A549 (cell line): ENCODE measurements around the gene NTN4. TPM values are rescaled to one million over a fixed set of nuclear protein-coding genes. Genes with fewer than 3 reads are reported as not detected.

Experiments
- ATAC-seq, 2 experiments: fragments of 200-7000 bp in 1 of 2; fragments of >200 bp in 1 of 2; cut with Nextera tagmentation in 1 of 2; cut with Tn5 transposase in 1 of 2; 3 replicates each; pipeline versions ENCODE4 v1.8.0 to v1.9.1; 2018 to 2020; ENCODE audit warnings: mild to moderate bottlenecking in 1 of 2, moderate library complexity in 1 of 2
- CTCF ChIA-PET: fragments of 300-600 bp; sonication (Branson Sonifier 250); formaldehyde crosslinking; extraction: SDS; loops from one replicate; lab custom pipeline; 2021; ENCODE audit warnings: antibody characterized with exemption, inconsistent platforms; lab: Yijun Ruan, JAX
- POLR2A ChIA-PET: fragments of 350-600 bp; formaldehyde crosslinking; extraction: SDS; loops from one replicate; lab custom pipeline; 2021; ENCODE audit warnings: antibody characterized with exemption, inconsistent platforms; lab: Yijun Ruan, JAX
- DNase-seq, 2 experiments: peaks; one replicate each; pipeline versions ENCODE4 v3.0.0 to v3.0.0-alpha.2; 2011 to 2016; ENCODE audit warnings: low read depth in 1 of 2, low spot score in 1 of 2
- FAIRE-seq: peaks from 2 replicates; lab custom pipeline; 2011; peaks lifted over from hg19 to GRCh38; lab: Jason Lieb, UNC
- H3K27ac ChIP-seq, 2 experiments: fragments of >200 bp; sonication (Bioruptor Twin); formaldehyde crosslinking; 3 replicates each; pipeline ENCODE4 v1.5.1; 2016 to 2017
- H3K4me1 ChIP-seq: fragments of >200 bp; sonication (Bioruptor Twin); formaldehyde crosslinking; 3 replicates; pipeline ENCODE4 v1.6.1; 2016
- H3K4me2 ChIP-seq: fragments of >200 bp; sonication (Bioruptor Twin); formaldehyde crosslinking; 3 replicates; pipeline ENCODE4 v1.6.1; 2016
- H3K4me3 ChIP-seq: fragments of >200 bp; sonication (Bioruptor Twin); formaldehyde crosslinking; 3 replicates; pipeline ENCODE4 v1.5.1; 2016
- H3K9me3 ChIP-seq: fragments of >200 bp; sonication (Bioruptor Twin); formaldehyde crosslinking; 3 replicates; pipeline ENCODE4 v1.6.1; 2016
- CEBPB ChIP-seq, 2 experiments: fragments of >200 bp in 1 of 2; sonication (Bioruptor Twin) in 1 of 2; formaldehyde crosslinking in 1 of 2; IDR thresholded peaks; 2 replicates each; pipeline ENCODE4 v1.6.1; 2012 to 2016
- CHD2 ChIP-seq: fragments of 150-350 bp; IDR thresholded peaks from 2 replicates; pipeline ENCODE4 v1.6.1; 2014; ENCODE audit warnings: low read length; ENCODE audit not compliant: partially characterized antibody
- EHF ChIP-seq: fragments of 250-450 bp; sonication (Bioruptor Pico); IDR thresholded peaks from 2 replicates; pipeline ENCODE4 v1.5.0; 2020; ENCODE audit warnings: mild to moderate bottlenecking
- FOSL2 ChIP-seq, 2 experiments: fragments of 450-650 bp in 1 of 2; fragments of >200 bp in 1 of 2; sonication (Bioruptor Twin) in 1 of 2; formaldehyde crosslinking; IDR thresholded peaks; 2 replicates each; pipeline versions ENCODE4 v1.5.0 to v1.6.1; 2016 to 2020; ENCODE audit warnings: mild to moderate bottlenecking in 1 of 2, moderate library complexity in 1 of 2
- GATA3 ChIP-seq: IDR thresholded peaks from 2 replicates; pipeline ENCODE4 v1.6.1; 2012; ENCODE audit warnings: borderline replicate concordance
- HOXB13 ChIP-seq: fragments of 250-450 bp; sonication (Bioruptor Pico); IDR thresholded peaks from 2 replicates; pipeline ENCODE4 v1.5.0; 2020; ENCODE audit warnings: low read depth, mild to moderate bottlenecking, moderate library complexity
- HOXB5 ChIP-seq: fragments of 250-450 bp; sonication (Bioruptor Pico); IDR thresholded peaks from 2 replicates; pipeline ENCODE4 v1.5.0; 2020; ENCODE audit warnings: mild to moderate bottlenecking, moderate library complexity
- MAZ ChIP-seq: fragments of 150-350 bp; IDR thresholded peaks from 2 replicates; pipeline ENCODE4 v1.6.1; 2014; ENCODE audit warnings: antibody characterized with exemption, low read depth, low read length, borderline replicate concordance
- NFE2L2 ChIP-seq: fragments of 150-350 bp; conservative IDR thresholded peaks from 2 replicates; pipeline ENCODE4 v1.6.1; 2014; ENCODE audit warnings: low read length
- POLR2AphosphoS2 ChIP-seq: conservative IDR thresholded peaks from 2 replicates; pipeline ENCODE4 v1.6.1; 2012; ENCODE audit warnings: low read length, improper control_type of control experiment, inconsistent platforms
- RARB ChIP-seq: fragments of 250-450 bp; sonication (Bioruptor Pico); IDR thresholded peaks from 2 replicates; pipeline ENCODE4 v1.8.0; 2021; ENCODE audit warnings: mild to moderate bottlenecking, moderate library complexity
- SMC3 ChIP-seq: fragments of >200 bp; sonication (Bioruptor Twin); formaldehyde crosslinking; IDR thresholded peaks from 3 replicates; pipeline ENCODE4 v1.6.1; 2018; ENCODE audit warnings: inconsistent platforms
- SREBF2 ChIP-seq: fragments of 450-650 bp; IDR thresholded peaks from 2 replicates; pipeline ENCODE4 v1.6.1; 2014; ENCODE audit warnings: mild to moderate bottlenecking, moderate library complexity
- ZC3H11A ChIP-seq: fragments of 450-650 bp; IDR thresholded peaks from 2 replicates; pipeline ENCODE4 v1.6.1; 2014; ENCODE audit warnings: antibody characterized with exemption, mild to moderate bottlenecking
- WGBS: methylation state at CpG from one replicate; pipeline ENCODE4 v1.1.6; 2017; ENCODE audit errors: missing lambda C conversion rate; 5-methylcytosine and 5-hydroxymethylcytosine counted together
- polyA plus RNA-seq, 4 experiments: library from polyadenylated mRNA; depleted of rRNA in 3 of 4; stranded (reverse); fragments of >200 nt; fragmentation: RNase III in 1 of 4; extraction: RNeasy Plus Mini Kit Qiagen cat#74134 plus additional on column Dnase treatment in 1 of 4; gene quantifications; 2 replicates in 3 of 4; 3 replicates in 1 of 4; pipeline ENCODE4 v1.2.3, GENCODE V29; 2011 to 2017
- TF ChIP-seq, protein P1 (sequence below): fragments of 250-450 bp; sonication (Bioruptor Pico); IDR thresholded peaks from 2 replicates; pipeline ENCODE4 v1.5.0; 2020; ENCODE audit warnings: low read depth, mild to moderate bottlenecking, moderate library complexity
- TF ChIP-seq, protein P2 (sequence below): IDR thresholded peaks from 2 replicates; pipeline ENCODE4 v1.6.1; 2012
- TF ChIP-seq, protein P3 (sequence below): fragments of >200 bp; sonication (Bioruptor Twin); formaldehyde crosslinking; IDR thresholded peaks from 3 replicates; pipeline ENCODE4 v1.6.1; 2016
- TF ChIP-seq, protein P4 (sequence below): fragments of >200 bp; sonication (Bioruptor Twin); formaldehyde crosslinking; IDR thresholded peaks from 3 replicates; pipeline ENCODE4 v1.5.1; 2016
- TF ChIP-seq, protein P5 (sequence below): fragments of 250-450 bp; sonication (Bioruptor Pico); IDR thresholded peaks from 2 replicates; pipeline ENCODE4 v1.5.0; 2021; ENCODE audit warnings: mild to moderate bottlenecking, moderate library complexity, borderline replicate concordance

NTN4 gene
- polyA plus RNA-seq, 2 of the 4 experiments (the other 2 are of a cell fraction) = 37.3 to 132 TPM

DNA sequence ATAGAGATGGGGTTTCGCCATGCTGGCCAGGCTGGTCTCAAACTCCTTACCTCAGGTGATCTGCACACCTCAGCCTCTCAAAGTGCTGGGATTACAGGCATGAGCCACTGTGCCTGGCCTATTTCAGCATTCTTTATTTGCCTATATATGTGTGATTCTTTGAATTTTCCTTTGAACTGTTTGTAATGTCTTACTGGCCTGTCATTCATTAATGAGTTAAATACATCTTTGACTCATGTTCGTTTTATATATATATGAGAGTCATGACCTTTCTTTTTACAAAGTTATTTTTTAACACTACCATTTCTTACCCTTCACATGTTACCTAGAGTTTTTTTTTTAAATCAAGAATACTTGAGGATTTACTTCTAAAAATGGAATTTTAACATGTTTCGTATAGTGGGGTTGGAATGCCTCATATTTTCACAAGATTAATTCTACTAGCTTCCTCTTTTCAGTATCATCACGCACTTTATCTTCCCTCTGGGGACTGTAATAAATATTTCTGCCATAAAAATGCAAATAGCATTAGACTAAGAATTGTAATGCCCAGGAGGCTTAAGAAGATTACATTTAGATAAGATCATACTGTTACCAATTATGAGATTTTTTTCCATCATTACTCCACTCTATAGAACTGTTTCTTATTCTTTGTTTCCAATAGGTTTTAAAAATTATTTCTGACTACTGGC, 66.7 kb downstream of the NTN4 start:
- DNase-seq (peak in 1 of 2 experiments; percentile 23), FAIRE-seq (peak; percentile 88)
- H3K4me3 ChIP-seq = no peak overlapping the region
- peaks cover 53% of the 10 kb centered on the region for H3K4me1 ChIP-seq
- H3K4me2 ChIP-seq = peak overlapping the region; percentile 44
- 52% methylated on average over 4 of the region's 4 CpGs for WGBS
- peaks cover 25% of the 10 kb centered on the region for H3K9me3 ChIP-seq
- peak overlapping the region; percentile 29 to 67; a peak in 4 of 6 replicates for H3K27ac ChIP-seq
- TF ChIP-seq MAZ = no peak
- TF ChIP-seq NFE2L2 = no peak
- TF ChIP-seq, protein P1, sequence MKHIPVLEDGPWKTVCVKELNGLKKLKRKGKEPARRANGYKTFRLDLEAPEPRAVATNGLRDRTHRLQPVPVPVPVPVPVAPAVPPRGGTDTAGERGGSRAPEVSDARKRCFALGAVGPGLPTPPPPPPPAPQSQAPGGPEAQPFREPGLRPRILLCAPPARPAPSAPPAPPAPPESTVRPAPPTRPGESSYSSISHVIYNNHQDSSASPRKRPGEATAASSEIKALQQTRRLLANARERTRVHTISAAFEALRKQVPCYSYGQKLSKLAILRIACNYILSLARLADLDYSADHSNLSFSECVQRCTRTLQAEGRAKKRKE = no peak
- TF ChIP-seq EHF (CRISPR knock-in tag) = no peak
- TF ChIP-seq, protein P2, sequence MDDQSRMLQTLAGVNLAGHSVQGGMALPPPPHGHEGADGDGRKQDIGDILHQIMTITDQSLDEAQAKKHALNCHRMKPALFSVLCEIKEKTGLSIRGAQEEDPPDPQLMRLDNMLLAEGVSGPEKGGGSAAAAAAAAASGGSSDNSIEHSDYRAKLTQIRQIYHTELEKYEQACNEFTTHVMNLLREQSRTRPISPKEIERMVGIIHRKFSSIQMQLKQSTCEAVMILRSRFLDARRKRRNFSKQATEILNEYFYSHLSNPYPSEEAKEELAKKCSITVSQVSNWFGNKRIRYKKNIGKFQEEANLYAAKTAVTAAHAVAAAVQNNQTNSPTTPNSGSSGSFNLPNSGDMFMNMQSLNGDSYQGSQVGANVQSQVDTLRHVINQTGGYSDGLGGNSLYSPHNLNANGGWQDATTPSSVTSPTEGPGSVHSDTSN = no peak
- TF ChIP-seq CEBPB (IDR thresholded peaks at IDR 0.05) = peak in 1 of 2 experiments; percentile 19; a peak in 1 of 4 replicates
- no peak for TF ChIP-seq GATA3
- TF ChIP-seq FOSL2 (IDR thresholded peaks at IDR 0.05) = no peak
- TF ChIP-seq FOSL2 (CRISPR knock-in tag; IDR thresholded peaks at IDR 0.05) = peak; percentile 34; the same call in 1 of the 2 replicates
- TF ChIP-seq HOXB13 (CRISPR knock-in tag) = no peak
- TF ChIP-seq RARB = no peak
- no peak for TF ChIP-seq HOXB5 (CRISPR knock-in tag)
- TF ChIP-seq, all 56 proteins: peak for 2
- ATAC-seq = peak in 1 of 2 experiments; percentile 42; a peak in 2 of 6 replicates
- ChIA-PET POLR2A (no interaction called here), CTCF (interaction anchor here (1.9 kb wide), 1 partner anchor 153 kb away, joined by 3 read pairs; no protein-coding TSS in a partner anchor)

DNA sequence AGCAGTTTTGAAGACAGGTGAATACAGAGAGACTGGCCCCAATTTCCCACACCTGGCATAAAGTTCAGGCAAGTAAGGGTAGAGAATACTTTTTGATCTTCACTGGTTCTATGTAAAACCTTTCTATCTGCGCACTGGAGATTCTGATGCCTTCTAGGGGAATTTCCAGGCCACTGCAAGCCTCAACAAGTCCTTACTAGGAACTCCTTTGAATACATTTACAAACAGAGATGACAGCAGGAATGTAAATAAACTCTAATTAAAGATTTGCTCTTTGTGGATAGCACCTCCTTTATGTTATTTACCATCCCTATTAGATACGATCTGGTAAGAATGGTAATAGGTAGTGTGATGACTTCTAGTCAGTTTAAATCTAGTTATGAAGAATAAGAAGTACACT, 69.2 kb downstream of the NTN4 start:
- Histone ChIP-seq H3K4me2 (no peak overlapping the region), H3K4me3 (no peak overlapping the region), H3K9me3 (peaks cover 3% of the 10 kb centered on the region), H3K27ac (peak overlapping the region in 1 of 2 experiments; percentile 10; a peak in 1 of 6 replicates), H3K4me1 (peaks cover 65% of the 10 kb centered on the region)
- peak in 1 of 2 experiments; percentile 53 for DNase-seq
- CTCF ChIA-PET = interaction anchor here (0.8 to 1.2 kb wide), 3 partner anchors 8 to 138 kb away, joined by 3 read pairs; no protein-coding TSS in a partner anchor
- 58% methylated on average over 2 of the region's 2 CpGs for WGBS
- peak; percentile 59 to 71; a peak in 4 of 6 replicates for ATAC-seq
- TF ChIP-seq ZC3H11A = no peak
- no peak for TF ChIP-seq POLR2AphosphoS2
- TF ChIP-seq, protein P2 = no peak
- TF ChIP-seq SREBF2 = no peak
- TF ChIP-seq SMC3 = 0 out of 3 replicates have a peak, but pooled peaks have one; percentile 11
- TF ChIP-seq, protein P3, sequence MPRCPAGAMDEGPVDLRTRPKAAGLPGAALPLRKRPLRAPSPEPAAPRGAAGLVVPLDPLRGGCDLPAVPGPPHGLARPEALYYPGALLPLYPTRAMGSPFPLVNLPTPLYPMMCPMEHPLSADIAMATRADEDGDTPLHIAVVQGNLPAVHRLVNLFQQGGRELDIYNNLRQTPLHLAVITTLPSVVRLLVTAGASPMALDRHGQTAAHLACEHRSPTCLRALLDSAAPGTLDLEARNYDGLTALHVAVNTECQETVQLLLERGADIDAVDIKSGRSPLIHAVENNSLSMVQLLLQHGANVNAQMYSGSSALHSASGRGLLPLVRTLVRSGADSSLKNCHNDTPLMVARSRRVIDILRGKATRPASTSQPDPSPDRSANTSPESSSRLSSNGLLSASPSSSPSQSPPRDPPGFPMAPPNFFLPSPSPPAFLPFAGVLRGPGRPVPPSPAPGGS = no peak
- TF ChIP-seq, protein P4, sequence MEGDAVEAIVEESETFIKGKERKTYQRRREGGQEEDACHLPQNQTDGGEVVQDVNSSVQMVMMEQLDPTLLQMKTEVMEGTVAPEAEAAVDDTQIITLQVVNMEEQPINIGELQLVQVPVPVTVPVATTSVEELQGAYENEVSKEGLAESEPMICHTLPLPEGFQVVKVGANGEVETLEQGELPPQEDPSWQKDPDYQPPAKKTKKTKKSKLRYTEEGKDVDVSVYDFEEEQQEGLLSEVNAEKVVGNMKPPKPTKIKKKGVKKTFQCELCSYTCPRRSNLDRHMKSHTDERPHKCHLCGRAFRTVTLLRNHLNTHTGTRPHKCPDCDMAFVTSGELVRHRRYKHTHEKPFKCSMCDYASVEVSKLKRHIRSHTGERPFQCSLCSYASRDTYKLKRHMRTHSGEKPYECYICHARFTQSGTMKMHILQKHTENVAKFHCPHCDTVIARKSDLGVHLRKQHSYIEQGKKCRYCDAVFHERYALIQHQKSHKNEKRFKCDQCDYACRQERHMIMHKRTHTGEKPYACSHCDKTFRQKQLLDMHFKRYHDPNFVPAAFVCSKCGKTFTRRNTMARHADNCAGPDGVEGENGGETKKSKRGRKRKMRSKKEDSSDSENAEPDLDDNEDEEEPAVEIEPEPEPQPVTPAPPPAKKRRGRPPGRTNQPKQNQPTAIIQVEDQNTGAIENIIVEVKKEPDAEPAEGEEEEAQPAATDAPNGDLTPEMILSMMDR = no peak; the same call in 2 of the 3 replicates
- TF ChIP-seq, protein P5, sequence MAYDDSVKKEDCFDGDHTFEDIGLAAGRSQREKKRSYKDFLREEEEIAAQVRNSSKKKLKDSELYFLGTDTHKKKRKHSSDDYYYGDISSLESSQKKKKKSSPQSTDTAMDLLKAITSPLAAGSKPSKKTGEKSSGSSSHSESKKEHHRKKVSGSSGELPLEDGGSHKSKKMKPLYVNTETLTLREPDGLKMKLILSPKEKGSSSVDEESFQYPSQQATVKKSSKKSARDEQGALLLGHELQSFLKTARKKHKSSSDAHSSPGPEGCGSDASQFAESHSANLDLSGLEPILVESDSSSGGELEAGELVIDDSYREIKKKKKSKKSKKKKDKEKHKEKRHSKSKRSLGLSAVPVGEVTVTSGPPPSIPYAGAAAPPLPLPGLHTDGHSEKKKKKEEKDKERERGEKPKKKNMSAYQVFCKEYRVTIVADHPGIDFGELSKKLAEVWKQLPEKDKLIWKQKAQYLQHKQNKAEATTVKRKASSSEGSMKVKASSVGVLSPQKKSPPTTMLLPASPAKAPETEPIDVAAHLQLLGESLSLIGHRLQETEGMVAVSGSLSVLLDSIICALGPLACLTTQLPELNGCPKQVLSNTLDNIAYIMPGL (CRISPR knock-in tag) = no peak
- no peak for TF ChIP-seq CHD2
- POLR2A ChIA-PET = no interaction called here
- no peak for FAIRE-seq
